Stimulated activated CD8-positive, alpha-beta memory T cell treated with anti-CD3 and anti-CD28 coated beads, Interleukin-15, amount 100 ng/mL, for 48 hours (primary cell): ENCODE measurements around the gene CROT.
"Not testable (repeated sequence)": the region's sequence is repeated elsewhere in the genome, so short reads cannot be mapped to it uniquely, and the experiment has no call there.

Experiments used
- DNase-seq, 2 donors: peaks; one replicate each; pipeline ENCODE4 v3.0.0-alpha.2; 2020; ENCODE audit warnings: low read depth in 2 of 2

CROT gene

GRCh38 chr7:87345166-87345927, at the start of gene CROT:
Gene CROT, plus strand, starts transcription at chr7:87345664. Its CDS starts 3,405 bp downstream, at chr7:87349069.
- DNase-seq, result peak; percentile 93 to 94

- DNase-seq, result no peak
Observed at GRCh38 chr7:87300756-87301155, 44.7 kb upstream of the CROT start.

- no peak for DNase-seq
Observed at GRCh38 chr7:87310790-87311419, 34.6 kb upstream of the CROT start.

GRCh38 chr7:87312215-87312865, 33.1 kb upstream of the CROT start:
- DNase-seq, result peak; percentile 31 to 38

GRCh38 chr7:87316097-87316700, 29.3 kb upstream of the CROT start:
- DNase-seq, result no peak

- no peak for DNase-seq
Observed at GRCh38 chr7:87316846-87317552, 28.5 kb upstream of the CROT start.

GRCh38 chr7:87317691-87318245, 27.7 kb upstream of the CROT start:
- no peak for DNase-seq

- no peak for DNase-seq
Observed at GRCh38 chr7:87318741-87319140, 26.7 kb upstream of the CROT start.

GRCh38 chr7:87319154-87319581, 26.3 kb upstream of the CROT start:
- not testable (repeated sequence) for DNase-seq

GRCh38 chr7:87322912-87323311, 22.6 kb upstream of the CROT start:
- DNase-seq, result no peak

GRCh38 chr7:87325576-87326370, 19.7 kb upstream of the CROT start:
- no peak for DNase-seq

- no peak for DNase-seq
Observed at GRCh38 chr7:87328281-87328680, 17.2 kb upstream of the CROT start.

- DNase-seq, result no peak
Observed at GRCh38 chr7:87330316-87330715, 15.1 kb upstream of the CROT start.

- no peak for DNase-seq
Observed at GRCh38 chr7:87330942-87331341, 14.5 kb upstream of the CROT start.

- DNase-seq, result no peak
Observed at GRCh38 chr7:87331687-87332252, 13.7 kb upstream of the CROT start.

GRCh38 chr7:87332321-87332720, 13.1 kb upstream of the CROT start:
- no peak for DNase-seq

- DNase-seq, result no peak
Observed at GRCh38 chr7:87336136-87336535, 9.3 kb upstream of the CROT start.

GRCh38 chr7:87337331-87337730, 8.1 kb upstream of the CROT start:
- no peak for DNase-seq

- DNase-seq, result no peak
Observed at GRCh38 chr7:87339373-87339897, 6.0 kb upstream of the CROT start.

GRCh38 chr7:87341441-87341840, 4.0 kb upstream of the CROT start:
- no peak for DNase-seq
